Breast epithelium (tissue), 3 donors: ENCODE results near the gene OR5D14.

Experiments used
- CTCF ChIP-seq, 3 donors: fragments of 450-650 bp; IDR thresholded peaks; one replicate each; pipeline ENCODE4 v1.5.1; 2016 to 2017; ENCODE audit warnings: antibody characterized with exemption in 3 of 3, mild to moderate bottlenecking in 3 of 3, moderate library complexity in 3 of 3
- POLR2A ChIP-seq: fragments of 450-650 bp; IDR thresholded peaks from one replicate; pipeline ENCODE4 v1.6.1; 2016; ENCODE audit warnings: antibody characterized with exemption, mild to moderate bottlenecking, moderate library complexity

- TF ChIP-seq CTCF (IDR thresholded peaks at IDR 0.05) (no peak), POLR2A (no peak)
Observed at GRCh38 chr11:55826919-55827318, 31.6 kb downstream of the OR5D14 start, which contains the start of gene OR5L2.
